H9 (cell line): ENCODE data around the gene TRIB2. TPM values are rescaled to one million over a fixed set of nuclear protein-coding genes. Genes with fewer than 3 reads are reported as not detected.

Experiments used
- DNase-seq: peaks from one replicate; pipeline ENCODE4 v3.0.0-alpha.2; 2017
- H2AFZ ChIP-seq: one replicate; pipeline ENCODE4 v1.6.1; 2013; ENCODE audit warnings: mild to moderate bottlenecking, low read length, control low read depth, moderate library complexity
- H2AK5ac ChIP-seq: 2 replicates; pipeline ENCODE4 v1.6.1; 2013; ENCODE audit warnings: low read length, control low read depth, mixed read lengths; ENCODE audit not compliant: insufficient read length
- H2BK120ac ChIP-seq: one replicate; pipeline ENCODE4 v1.6.1; 2013; ENCODE audit warnings: low read depth, mild to moderate bottlenecking, low read length, control low read depth, inconsistent platforms; ENCODE audit not compliant: poor library complexity, severe bottlenecking
- H2BK12ac ChIP-seq: 2 replicates; pipeline ENCODE4 v1.6.1; 2013; ENCODE audit warnings: low read length, control low read depth, mixed read lengths, low read depth; ENCODE audit not compliant: insufficient read length
- H2BK15ac ChIP-seq: 2 replicates; pipeline ENCODE4 v1.6.1; 2013; ENCODE audit warnings: low read depth, low read length, control low read depth
- H2BK20ac ChIP-seq: one replicate; pipeline ENCODE4 v1.6.1; 2013; ENCODE audit warnings: low read depth, mild to moderate bottlenecking, low read length, control low read depth, inconsistent platforms; ENCODE audit not compliant: poor library complexity, severe bottlenecking
- H2BK5ac ChIP-seq: 2 replicates; pipeline ENCODE4 v1.6.1; 2013; ENCODE audit warnings: low read length, control low read depth, mixed read lengths; ENCODE audit not compliant: insufficient read length
- H3K14ac ChIP-seq: 2 replicates; pipeline ENCODE4 v1.6.1; 2013; ENCODE audit warnings: low read length, control low read depth; ENCODE audit not compliant: insufficient read depth
- H3K18ac ChIP-seq: 2 replicates; pipeline ENCODE4 v1.6.1; 2013; ENCODE audit warnings: low read depth, mild to moderate bottlenecking, mixed read lengths, low read length, control low read depth; ENCODE audit not compliant: insufficient read length
- H3K23ac ChIP-seq: 2 replicates; pipeline ENCODE4 v1.6.1; 2013; ENCODE audit warnings: low read length, control low read depth, mixed read lengths, low read depth; ENCODE audit not compliant: insufficient read length
- H3K23me2 ChIP-seq: 2 replicates; pipeline ENCODE4 v1.6.1; 2013; ENCODE audit warnings: low read depth, mild to moderate bottlenecking, mixed read lengths, low read length, control low read depth; ENCODE audit not compliant: insufficient read length, poor library complexity, severe bottlenecking
- H3K27ac ChIP-seq: 2 replicates; pipeline ENCODE4 v1.5.1; 2013; ENCODE audit warnings: low read length, control low read depth, mixed read lengths, low read depth; ENCODE audit not compliant: insufficient read length
- H3K27me3 ChIP-seq: 2 replicates; pipeline ENCODE4 v1.6.1; 2013; ENCODE audit warnings: low read length, control low read depth, inconsistent platforms; ENCODE audit not compliant: insufficient read depth
- H3K4ac ChIP-seq: 2 replicates; pipeline ENCODE4 v1.6.1; 2013; ENCODE audit warnings: low read depth, mild to moderate bottlenecking, control low read depth, inconsistent platforms, low read length, moderate library complexity
- H3K4me1 ChIP-seq: 2 replicates; pipeline ENCODE4 v1.6.1; 2013; ENCODE audit warnings: low read length, control low read depth, inconsistent platforms; ENCODE audit not compliant: insufficient read depth
- H3K4me2 ChIP-seq: 2 replicates; pipeline ENCODE4 v1.6.1; 2013; ENCODE audit warnings: low read length, control low read depth, mixed read lengths; ENCODE audit not compliant: insufficient read length, insufficient read depth
- H3K56ac ChIP-seq: 2 replicates; pipeline ENCODE4 v1.6.1; 2013; ENCODE audit warnings: low read depth, mild to moderate bottlenecking, mixed read lengths, low read length, control low read depth; ENCODE audit not compliant: insufficient read length
- H3K79me1 ChIP-seq: 2 replicates; pipeline ENCODE4 v1.6.1; 2013; ENCODE audit warnings: low read depth, mild to moderate bottlenecking, moderate library complexity, low read length, control low read depth, inconsistent platforms; ENCODE audit not compliant: insufficient read depth, poor library complexity, severe bottlenecking
- H3K79me2 ChIP-seq: 2 replicates; pipeline ENCODE4 v1.6.1; 2013; ENCODE audit warnings: low read length, control low read depth, inconsistent platforms; ENCODE audit not compliant: insufficient read depth
- H3K9ac ChIP-seq: 2 replicates; pipeline ENCODE4 v1.6.1; 2013; ENCODE audit warnings: low read length, control low read depth, mixed read lengths; ENCODE audit not compliant: insufficient read length; ENCODE audit errors: extremely low read depth
- H3K9me3 ChIP-seq: one replicate; pipeline ENCODE4 v1.6.1; 2013; ENCODE audit warnings: low read depth, low read length, inconsistent platforms; ENCODE audit not compliant: control insufficient read depth
- H3T11ph ChIP-seq: one replicate; pipeline ENCODE4 v1.6.1; 2013; ENCODE audit warnings: mild to moderate bottlenecking, low read length, control low read depth, inconsistent platforms
- H4K20me1 ChIP-seq: one replicate; pipeline ENCODE4 v1.6.1; 2013; ENCODE audit not compliant: control insufficient read depth, insufficient read length, insufficient read depth
- H4K5ac ChIP-seq: 2 replicates; pipeline ENCODE4 v1.6.1; 2013; ENCODE audit warnings: low read depth, mild to moderate bottlenecking, mixed read lengths, low read length, control low read depth; ENCODE audit not compliant: insufficient read length
- H4K8ac ChIP-seq: replicated peaks from 2 replicates; pipeline ENCODE4 v1.6.1; 2013; ENCODE audit warnings: low read length, control low read depth, mixed read lengths, low read depth; ENCODE audit not compliant: insufficient read length
- H4K91ac ChIP-seq: 2 replicates; pipeline ENCODE4 v1.6.1; 2013; ENCODE audit warnings: low read depth, mild to moderate bottlenecking, moderate library complexity, mixed read lengths, low read length, control low read depth; ENCODE audit not compliant: insufficient read length
- H3K27ac Mint-ChIP-seq, 3 experiments: 2 replicates in 2 of 3; 3 replicates in 1 of 3; pipeline ENCODE4 v1.8.0; 2020 to 2021; ENCODE audit warnings: mixed read lengths in 3 of 3, mild to moderate bottlenecking in 1 of 3, moderate library complexity in 1 of 3
- H3K27me3 Mint-ChIP-seq: 2 replicates; pipeline ENCODE4 v1.8.0; 2021; ENCODE audit warnings: low read depth, mild to moderate bottlenecking, moderate library complexity, mixed read lengths
- H3K36me3 Mint-ChIP-seq, 3 experiments: 2 replicates in 2 of 3; 3 replicates in 1 of 3; pipeline ENCODE4 v1.8.0; 2020 to 2021; ENCODE audit warnings: low read depth in 3 of 3, mixed read lengths in 3 of 3; ENCODE audit not compliant: insufficient read depth in 1 of 3
- H3K4me1 Mint-ChIP-seq, 2 experiments: 2 replicates each; pipeline ENCODE4 v1.8.0; 2020; ENCODE audit warnings: mixed read lengths in 2 of 2
- H3K4me3 Mint-ChIP-seq, 2 experiments: 2 replicates in 1 of 2; 3 replicates in 1 of 2; pipeline ENCODE4 v1.8.0; 2020 to 2021; ENCODE audit warnings: mild to moderate bottlenecking in 2 of 2, mixed read lengths in 2 of 2, moderate library complexity in 1 of 2
- H3K9me3 Mint-ChIP-seq, 2 experiments: 2 replicates in 1 of 2; 3 replicates in 1 of 2; pipeline ENCODE4 v1.8.0; 2020; ENCODE audit warnings: mild to moderate bottlenecking in 2 of 2, mixed read lengths in 2 of 2, moderate library complexity in 1 of 2
- CTCF ChIP-seq: fragments of 200-600 bp; sonication (generic); conservative IDR thresholded peaks from 3 replicates; pipeline ENCODE4 v1.8.0; 2021; ENCODE audit warnings: antibody characterized with exemption, mild to moderate bottlenecking
- WGBS: extraction: QIAGEN DNeasy Blood & Tissue Kit; methylation state at CpG from one replicate; pipeline ENCODE4 v1.1.7; 2013; ENCODE audit warnings: missing lambda C conversion rate, low lambda C conversion rate, mixed read lengths; ENCODE audit not compliant: insufficient read length; ENCODE audit errors: extremely low coverage; 5-methylcytosine and 5-hydroxymethylcytosine counted together
- total RNA-seq: library from RNA; stranded (reverse); gene quantifications from 2 replicates; pipeline ENCODE4 v1.2.1, GENCODE V29; 2021

The TRIB2 gene
- total RNA-seq, 1 experiment from 2014 or later = 41.9 TPM

GRCh38 chr2:12776521-12776961, 59.8 kb downstream of the TRIB2 start:
- Histone ChIP-seq H3K14ac (no peak overlapping the region), H3K18ac (no peak overlapping the region), H3K79me2 (no peaks in the 10 kb centered on the region), H3K4me2 (no peak overlapping the region), H2BK20ac (no peak overlapping the region), H3T11ph (no peak overlapping the region), H4K5ac (no peak overlapping the region), H2AK5ac (no peak overlapping the region), H3K23ac (no peak overlapping the region), H4K8ac (no peak overlapping the region), H3K79me1 (no peaks in the 10 kb centered on the region), H3K4ac (no peak overlapping the region), H2BK12ac (no peak overlapping the region), H4K91ac (no peak overlapping the region), H3K9me3 (no peaks in the 10 kb centered on the region), H2BK15ac (no peak overlapping the region), H2BK120ac (no peak overlapping the region), H3K56ac (no peak overlapping the region), H4K20me1 (no peaks in the 10 kb centered on the region), H3K9ac (no peak overlapping the region), H3K23me2 (no peaks in the 10 kb centered on the region), H3K4me1 (peaks cover 6% of the 10 kb centered on the region; the same call in 1 of the 2 replicates), H3K27me3 (peaks cover 8% of the 10 kb centered on the region; the same call in 1 of the 2 replicates), H2AFZ (no peak overlapping the region), H3K27ac (no peak overlapping the region), H2BK5ac (no peak overlapping the region)
- DNase-seq = no peak
- Mint-ChIP-seq H3K9me3 (peaks cover 4 to 5% of the 10 kb centered on the region in 2 experiments; a peak in 3 of 5 replicates), H3K4me1 (peaks cover 18 to 23% of the 10 kb centered on the region in 2 experiments), H3K27me3 (peaks cover 46% of the 10 kb centered on the region), H3K4me3 (no peak overlapping the region), H3K36me3 (peaks cover 0 to 5% (median 2%) of the 10 kb centered on the region in 3 experiments; a peak in 3 of 7 replicates), H3K27ac (no peak overlapping the region)
- no CpG with 5 or more reads among the region's 1 CpG for WGBS
- no peak for TF ChIP-seq CTCF
